GM18502 (cell line): Measurements from ENCODE around the gene ATP6V1C2.
"Not testable (repeated sequence)": the region's sequence is repeated elsewhere in the genome, so short reads cannot be mapped to it uniquely, and the experiment has no call there.

Experiments
- ATAC-seq: cut with Tn5 transposase; IDR thresholded peaks from one replicate; pipeline ENCODE4 v1.9.1; 2021; ENCODE audit warnings: mild to moderate bottlenecking; ENCODE audit not compliant: unreplicated experiment, poor library complexity

The ATP6V1C2 gene

GRCh38 chr2:10806543-10806942 lies 85.1 kb downstream of the ATP6V1C2 start:
- no peak for ATAC-seq

GRCh38 chr2:10810202-10811161 lies 89.1 kb downstream of the ATP6V1C2 start:
- ATAC-seq: peak; percentile 41

GRCh38 chr2:10811517-10811916 lies 90.1 kb downstream of the ATP6V1C2 start:
- ATAC-seq: no peak

- ATAC-seq: peak; percentile 90
Observed at GRCh38 chr2:10812362-10813162, 91.1 kb downstream of the ATP6V1C2 start, which contains the start of gene PDIA6. Gene PDIA6, minus strand, starts transcription at chr2:10812785. Its CDS starts 89 bp downstream, at chr2:10812696.

- not testable (repeated sequence) for ATAC-seq
Observed at GRCh38 chr2:10813163-10814138, 92.0 kb downstream of the ATP6V1C2 start.

GRCh38 chr2:10814142-10814541 lies 92.7 kb downstream of the ATP6V1C2 start:
- no peak for ATAC-seq

- ATAC-seq: no peak
Observed at GRCh38 chr2:10814571-10815331, 93.3 kb downstream of the ATP6V1C2 start.

- ATAC-seq: no peak
Observed at GRCh38 chr2:10817413-10817812, 96.0 kb downstream of the ATP6V1C2 start.

- not testable (repeated sequence) for ATAC-seq
Observed at GRCh38 chr2:10818305-10818704, 96.9 kb downstream of the ATP6V1C2 start.

GRCh38 chr2:10818984-10819383 lies 97.6 kb downstream of the ATP6V1C2 start:
- ATAC-seq: no peak

GRCh38 chr2:10819714-10820314 lies 98.4 kb downstream of the ATP6V1C2 start:
- ATAC-seq: no peak

GRCh38 chr2:10820562-10820961 lies 99.1 kb downstream of the ATP6V1C2 start:
- no peak for ATAC-seq

- no peak for ATAC-seq
Observed at GRCh38 chr2:10820978-10821695, 99.7 kb downstream of the ATP6V1C2 start.

- no peak for ATAC-seq
Observed at GRCh38 chr2:10824191-10824590, 102.8 kb downstream of the ATP6V1C2 start.

GRCh38 chr2:10826026-10826425 lies 104.6 kb downstream of the ATP6V1C2 start:
- ATAC-seq: no peak

GRCh38 chr2:10826625-10827024 lies 105.2 kb downstream of the ATP6V1C2 start:
- no peak for ATAC-seq

- ATAC-seq: no peak
Observed at GRCh38 chr2:10828346-10828745, 106.9 kb downstream of the ATP6V1C2 start.

- no peak for ATAC-seq
Observed at GRCh38 chr2:10829299-10829698, 107.9 kb downstream of the ATP6V1C2 start.
